ENCODE measurements around the gene PIM2.

The PIM2 gene

GRCh38 chrX:48956728-48957414 lies 38.0 kb upstream of the PIM2 start:
- no peak overlapping the region for H2AFZ ChIP-seq (ENCODE audit: low read length, unreplicated experiment)
- peak overlapping the region; percentile 100; the same call in 1 of the 2 replicates for H3K27ac ChIP-seq (ENCODE audit: low read depth, low read length)
- peaks cover 12% of the 10 kb centered on the region for H3K4me1 ChIP-seq (ENCODE audit: control insufficient read depth, insufficient read depth, low read length, unreplicated experiment)
- H3K36me3 ChIP-seq (ENCODE audit: insufficient read depth, low read length): no peaks in the 10 kb centered on the region
- H3K27me3 ChIP-seq (ENCODE audit: insufficient read depth, low read length): no peaks in the 10 kb centered on the region
- peak overlapping the region; percentile 94 for H3K4me3 ChIP-seq (ENCODE audit: low read depth, low read length)
- H3K79me2 ChIP-seq (ENCODE audit: control insufficient read depth, insufficient read depth, low read length, unreplicated experiment): peaks cover 42% of the 10 kb centered on the region

- Histone ChIP-seq H3K36me3 (ENCODE audit: insufficient read depth, low read length) (no peaks in the 10 kb centered on the region), H3K4me1 (ENCODE audit: control insufficient read depth, insufficient read depth, low read length, unreplicated experiment) (no peaks in the 10 kb centered on the region), H3K4me3 (ENCODE audit: low read depth, low read length) (no peak overlapping the region), H3K27ac (ENCODE audit: low read depth, low read length) (no peak overlapping the region), H2AFZ (ENCODE audit: low read length, unreplicated experiment) (no peak overlapping the region), H3K79me2 (ENCODE audit: control insufficient read depth, insufficient read depth, low read length, unreplicated experiment) (peaks cover 25% of the 10 kb centered on the region), H3K27me3 (ENCODE audit: insufficient read depth, low read length) (no peaks in the 10 kb centered on the region)
Observed at GRCh38 chrX:48948589-48948988, 29.8 kb upstream of the PIM2 start.

- Histone ChIP-seq H2AFZ (ENCODE audit: low read length, unreplicated experiment) (no peak overlapping the region), H3K27ac (ENCODE audit: low read depth, low read length) (no peak overlapping the region), H3K4me3 (ENCODE audit: low read depth, low read length) (no peak overlapping the region), H3K36me3 (ENCODE audit: insufficient read depth, low read length) (no peaks in the 10 kb centered on the region), H3K79me2 (ENCODE audit: control insufficient read depth, insufficient read depth, low read length, unreplicated experiment) (peaks cover 19% of the 10 kb centered on the region), H3K4me1 (ENCODE audit: control insufficient read depth, insufficient read depth, low read length, unreplicated experiment) (no peaks in the 10 kb centered on the region), H3K27me3 (ENCODE audit: insufficient read depth, low read length) (no peaks in the 10 kb centered on the region)
Observed at GRCh38 chrX:48945517-48946348, 26.9 kb upstream of the PIM2 start.

GRCh38 chrX:48942895-48943294 lies 24.1 kb upstream of the PIM2 start:
- Histone ChIP-seq H3K36me3 (ENCODE audit: insufficient read depth, low read length) (no peaks in the 10 kb centered on the region), H2AFZ (ENCODE audit: low read length, unreplicated experiment) (no peak overlapping the region), H3K79me2 (ENCODE audit: control insufficient read depth, insufficient read depth, low read length, unreplicated experiment) (peaks cover 21% of the 10 kb centered on the region), H3K4me3 (ENCODE audit: low read depth, low read length) (no peak overlapping the region), H3K27ac (ENCODE audit: low read depth, low read length) (no peak overlapping the region), H3K27me3 (ENCODE audit: insufficient read depth, low read length) (no peaks in the 10 kb centered on the region), H3K4me1 (ENCODE audit: control insufficient read depth, insufficient read depth, low read length, unreplicated experiment) (no peaks in the 10 kb centered on the region)

- peaks cover 26% of the 10 kb centered on the region for H3K79me2 ChIP-seq (ENCODE audit: control insufficient read depth, insufficient read depth, low read length, unreplicated experiment)
- H2AFZ ChIP-seq (ENCODE audit: low read length, unreplicated experiment): no peak overlapping the region
- H3K27ac ChIP-seq (ENCODE audit: low read depth, low read length): no peak overlapping the region
- H3K4me3 ChIP-seq (ENCODE audit: low read depth, low read length): no peak overlapping the region
- H3K36me3 ChIP-seq (ENCODE audit: insufficient read depth, low read length): no peaks in the 10 kb centered on the region
- H3K4me1 ChIP-seq (ENCODE audit: control insufficient read depth, insufficient read depth, low read length, unreplicated experiment): no peaks in the 10 kb centered on the region
- no peaks in the 10 kb centered on the region for H3K27me3 ChIP-seq (ENCODE audit: insufficient read depth, low read length)
Observed at GRCh38 chrX:48940404-48940955, 21.7 kb upstream of the PIM2 start.

- no peak overlapping the region for H3K4me3 ChIP-seq (ENCODE audit: low read depth, low read length)
- H3K27ac ChIP-seq (ENCODE audit: low read depth, low read length): no peak overlapping the region
- H3K36me3 ChIP-seq (ENCODE audit: insufficient read depth, low read length): 0 out of 2 replicates have a peak, but pooled peaks cover under 1% of the 10 kb centered on the region
- no peaks in the 10 kb centered on the region for H3K4me1 ChIP-seq (ENCODE audit: control insufficient read depth, insufficient read depth, low read length, unreplicated experiment)
- H3K27me3 ChIP-seq (ENCODE audit: insufficient read depth, low read length): no peaks in the 10 kb centered on the region
- H3K79me2 ChIP-seq (ENCODE audit: control insufficient read depth, insufficient read depth, low read length, unreplicated experiment): peaks cover 24% of the 10 kb centered on the region
- H2AFZ ChIP-seq (ENCODE audit: low read length, unreplicated experiment): no peak overlapping the region
Observed at GRCh38 chrX:48939524-48940228, 20.9 kb upstream of the PIM2 start.

- Histone ChIP-seq H3K79me2 (ENCODE audit: control insufficient read depth, insufficient read depth, low read length, unreplicated experiment) (peaks cover 24% of the 10 kb centered on the region), H3K4me3 (ENCODE audit: low read depth, low read length) (no peak overlapping the region), H3K36me3 (ENCODE audit: insufficient read depth, low read length) (0 out of 2 replicates have a peak, but pooled peaks cover 4% of the 10 kb centered on the region), H2AFZ (ENCODE audit: low read length, unreplicated experiment) (no peak overlapping the region), H3K27ac (ENCODE audit: low read depth, low read length) (no peak overlapping the region), H3K4me1 (ENCODE audit: control insufficient read depth, insufficient read depth, low read length, unreplicated experiment) (no peaks in the 10 kb centered on the region), H3K27me3 (ENCODE audit: insufficient read depth, low read length) (no peaks in the 10 kb centered on the region)
Observed at GRCh38 chrX:48938721-48939425, 20.0 kb upstream of the PIM2 start.

GRCh38 chrX:48937054-48937907 lies 18.5 kb upstream of the PIM2 start:
- Histone ChIP-seq H3K27ac (ENCODE audit: low read depth, low read length) (no peak overlapping the region), H3K27me3 (ENCODE audit: insufficient read depth, low read length) (no peaks in the 10 kb centered on the region), H3K36me3 (ENCODE audit: insufficient read depth, low read length) (0 out of 2 replicates have a peak, but pooled peaks cover 4% of the 10 kb centered on the region), H3K79me2 (ENCODE audit: control insufficient read depth, insufficient read depth, low read length, unreplicated experiment) (peaks cover 23% of the 10 kb centered on the region), H3K4me1 (ENCODE audit: control insufficient read depth, insufficient read depth, low read length, unreplicated experiment) (no peaks in the 10 kb centered on the region), H2AFZ (ENCODE audit: low read length, unreplicated experiment) (no peak overlapping the region), H3K4me3 (ENCODE audit: low read depth, low read length) (no peak overlapping the region)

- Histone ChIP-seq H3K79me2 (ENCODE audit: control insufficient read depth, insufficient read depth, low read length, unreplicated experiment) (peaks cover 18% of the 10 kb centered on the region), H2AFZ (ENCODE audit: low read length, unreplicated experiment) (no peak overlapping the region), H3K27me3 (ENCODE audit: insufficient read depth, low read length) (no peaks in the 10 kb centered on the region), H3K27ac (ENCODE audit: low read depth, low read length) (no peak overlapping the region), H3K4me1 (ENCODE audit: control insufficient read depth, insufficient read depth, low read length, unreplicated experiment) (no peaks in the 10 kb centered on the region), H3K36me3 (ENCODE audit: insufficient read depth, low read length) (0 out of 2 replicates have a peak, but pooled peaks cover 4% of the 10 kb centered on the region), H3K4me3 (ENCODE audit: low read depth, low read length) (no peak overlapping the region)
Observed at GRCh38 chrX:48936429-48937053, 17.7 kb upstream of the PIM2 start.
